Kidney capillary endothelial cell (primary cell): ENCODE measurements around the gene IGFN1.
"Not testable (repeated sequence)": the region's sequence is repeated elsewhere in the genome, so short reads cannot be mapped to it uniquely, and the experiment has no call there.

Experiments used
- DNase-seq: peaks from one replicate; pipeline ENCODE4 v3.0.0-alpha.2; 2018; ENCODE audit warnings: low spot score

IGFN1 gene

GRCh38 chr1:201190624-201191051 lies at the start of gene IGFN1:
Gene IGFN1 (plus strand): TSS chr1:201190824. CDS start chr1:201193294, 2,470 bp downstream.
- no peak for DNase-seq

- DNase-seq, result no peak
Observed at GRCh38 chr1:201140941-201141260, 49.7 kb upstream of the IGFN1 start.

GRCh38 chr1:201141418-201141817 lies 49.2 kb upstream of the IGFN1 start:
- DNase-seq, result no peak

DNA sequence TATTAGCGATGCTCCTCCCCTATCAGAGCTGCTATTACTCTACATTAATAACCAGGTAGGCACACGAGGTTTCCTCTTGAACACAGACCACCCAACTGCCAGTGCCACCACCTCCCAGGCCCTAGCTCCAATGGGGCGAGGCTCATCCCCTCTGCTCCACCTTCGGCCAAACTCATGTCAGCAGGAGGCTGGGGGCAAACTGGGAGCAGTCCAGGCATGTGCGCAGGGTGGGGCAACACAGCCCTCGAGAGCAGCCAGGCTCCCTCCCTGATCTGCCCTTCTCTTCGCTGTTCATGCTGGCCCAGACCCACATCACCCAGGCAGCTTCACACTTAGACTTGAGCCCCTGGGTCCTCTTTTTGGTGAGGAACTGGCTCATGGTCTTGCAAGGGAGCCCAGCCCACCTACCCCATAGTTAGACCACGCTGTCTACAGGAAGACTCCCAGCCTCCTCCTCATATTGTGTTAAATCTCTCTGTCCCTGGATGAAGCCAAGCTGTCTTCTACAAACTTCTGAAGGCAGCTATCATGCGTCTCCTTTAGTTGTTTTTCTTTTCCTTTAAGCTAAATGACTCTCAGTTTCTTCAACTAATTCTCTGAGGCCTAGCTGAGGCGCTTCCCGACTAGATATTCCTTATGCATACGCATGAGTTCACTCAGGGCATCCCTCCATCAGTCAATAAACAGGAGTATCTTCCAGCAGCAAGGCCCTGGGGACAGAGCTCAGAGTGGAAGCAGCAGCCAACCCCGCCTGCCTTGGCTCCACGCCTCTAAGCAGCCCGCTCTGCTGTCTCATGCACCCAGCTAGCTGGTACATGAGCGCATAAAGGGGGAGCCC lies 48.4 kb upstream of the IGFN1 start:
- no peak for DNase-seq

- no peak for DNase-seq
Observed at GRCh38 chr1:201142849-201143725, 47.5 kb upstream of the IGFN1 start.

GRCh38 chr1:201143726-201144635 lies 46.6 kb upstream of the IGFN1 start:
- DNase-seq, result no peak

DNA sequence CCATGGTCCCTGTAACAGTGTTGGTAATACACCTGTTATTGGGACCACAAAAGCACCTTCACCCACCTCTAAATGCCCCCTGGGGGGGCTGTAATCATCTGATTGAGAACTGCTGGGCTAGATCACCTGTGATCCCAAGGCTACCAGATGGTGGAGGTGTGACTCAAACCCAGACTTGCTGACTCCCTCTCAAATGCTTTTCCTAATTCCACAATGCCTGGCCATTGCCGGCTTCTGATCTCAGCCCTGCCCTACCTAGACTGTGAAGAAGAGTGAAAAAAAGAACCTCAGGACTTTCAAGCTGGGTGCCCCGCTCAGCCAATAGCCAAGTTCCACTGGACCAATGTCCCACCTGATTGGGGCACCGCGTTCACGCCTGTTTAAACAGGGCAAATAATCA lies 45.9 kb upstream of the IGFN1 start:
- no peak for DNase-seq

- no peak for DNase-seq
Observed at GRCh38 chr1:201145132-201145531, 45.5 kb upstream of the IGFN1 start.

- no peak for DNase-seq
Observed at GRCh38 chr1:201145816-201146215, 44.8 kb upstream of the IGFN1 start.

DNA sequence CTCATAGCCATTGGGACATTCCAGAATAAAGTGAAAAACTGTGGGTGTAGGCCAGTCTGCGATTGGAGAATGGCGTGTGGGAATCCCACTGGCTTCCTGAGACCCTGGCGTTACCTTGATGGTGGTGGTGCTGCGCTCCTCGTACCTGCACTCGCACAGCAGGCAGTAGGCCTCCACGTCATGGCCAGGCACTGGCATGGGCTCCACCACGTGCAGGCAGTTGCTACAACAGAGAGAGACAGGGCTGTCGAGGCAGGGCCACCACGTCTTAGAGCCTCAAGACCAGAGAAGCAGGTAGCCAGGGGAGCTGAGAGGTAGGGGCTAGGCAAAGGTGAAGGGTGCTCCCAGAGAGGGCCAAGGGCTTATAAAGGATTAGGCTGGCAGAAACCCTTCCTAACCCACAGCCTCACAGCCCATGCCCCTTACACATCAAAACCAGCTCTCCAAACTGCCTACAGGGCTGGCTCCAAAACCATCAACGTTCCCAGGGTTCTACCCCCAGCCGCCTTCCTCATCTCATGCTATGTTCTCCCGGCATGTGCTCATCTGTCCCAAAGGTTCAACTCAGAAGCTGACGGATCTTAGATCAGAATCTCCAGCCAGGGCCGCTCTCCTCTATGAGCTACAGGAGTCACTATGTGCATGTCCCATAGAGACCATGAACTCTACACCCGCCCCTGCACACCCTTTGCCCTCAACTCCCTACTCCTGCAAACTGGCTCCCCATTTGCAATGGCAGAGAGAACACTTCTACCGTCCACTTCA lies 43.8 kb upstream of the IGFN1 start:
- no peak for DNase-seq

- no peak for DNase-seq
Observed at GRCh38 chr1:201147396-201148015, 43.1 kb upstream of the IGFN1 start.

GRCh38 chr1:201149400-201149799 lies 41.2 kb upstream of the IGFN1 start:
- no peak for DNase-seq

DNA sequence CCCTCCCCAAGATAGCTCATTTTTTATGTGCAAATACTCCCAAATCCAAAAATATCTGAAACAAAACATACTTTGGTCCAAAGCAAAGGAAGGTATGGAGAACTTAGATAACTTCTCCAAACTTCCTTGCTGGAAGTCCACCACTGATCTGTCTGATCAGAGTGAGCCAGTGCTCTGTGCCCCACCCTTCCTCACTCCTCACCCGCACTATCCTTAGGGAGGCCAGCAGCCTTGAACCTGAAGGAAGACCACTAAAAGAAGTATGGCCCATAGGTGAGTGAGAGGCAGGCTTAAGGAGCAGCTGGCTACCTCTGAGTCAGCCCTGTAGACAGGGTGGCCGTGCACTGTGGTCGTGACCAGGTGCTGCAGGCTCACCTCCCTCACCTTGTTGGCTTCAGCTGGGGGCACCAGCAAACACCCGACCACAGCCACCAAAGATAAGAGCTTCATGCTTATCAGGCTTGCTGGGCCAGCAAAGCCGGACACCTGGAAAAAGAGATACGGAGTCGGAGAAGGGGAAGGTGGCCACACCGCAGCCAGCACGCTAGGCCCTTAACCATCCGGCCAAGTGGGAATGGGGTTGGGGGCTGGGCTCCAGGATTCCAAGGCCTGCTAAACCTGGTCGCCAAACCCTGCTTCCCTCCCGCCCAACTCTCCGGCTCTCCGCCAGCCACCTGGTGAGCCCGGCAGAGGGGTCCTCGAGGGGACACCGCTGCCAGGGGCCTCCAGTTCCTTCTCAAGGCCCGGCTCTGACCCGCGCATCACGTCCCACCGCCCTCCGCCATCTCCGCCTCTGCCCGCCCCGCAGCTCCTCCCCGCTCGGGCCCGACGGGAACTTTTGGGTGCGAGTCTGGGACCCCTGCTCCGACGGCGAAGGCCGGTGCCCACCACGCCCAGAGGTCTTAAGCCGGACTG lies 36.9 kb upstream of the IGFN1 start:
- DNase-seq, result peak; percentile 44

GRCh38 chr1:201154389-201155165 lies 36.0 kb upstream of the IGFN1 start, which contains the start of gene TMEM9:
Gene TMEM9 (minus strand): TSS chr1:201154474. CDS start chr1:201153923, 551 bp downstream.
- peak; percentile 91 for DNase-seq

DNA sequence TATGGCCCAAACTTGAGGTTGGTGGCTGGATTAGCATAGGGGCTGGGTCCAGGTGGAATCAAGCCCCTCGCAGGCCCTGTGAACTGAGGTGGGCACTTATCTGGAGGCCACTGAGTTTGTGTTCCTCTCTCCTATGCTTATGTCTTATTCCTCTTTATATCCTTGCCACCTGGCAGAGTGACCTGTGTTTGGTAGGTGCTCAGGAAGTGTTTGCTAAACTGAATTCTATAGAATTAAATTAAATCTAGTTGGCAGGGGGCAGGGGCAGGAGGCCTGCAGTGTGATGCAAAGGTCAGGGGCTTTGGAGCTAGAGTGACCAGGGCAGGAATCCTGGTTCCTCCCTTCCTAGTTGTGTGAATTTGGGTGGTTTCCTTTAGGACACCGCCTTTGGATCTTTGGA lies 35.3 kb upstream of the IGFN1 start:
- DNase-seq, result no peak

DNA sequence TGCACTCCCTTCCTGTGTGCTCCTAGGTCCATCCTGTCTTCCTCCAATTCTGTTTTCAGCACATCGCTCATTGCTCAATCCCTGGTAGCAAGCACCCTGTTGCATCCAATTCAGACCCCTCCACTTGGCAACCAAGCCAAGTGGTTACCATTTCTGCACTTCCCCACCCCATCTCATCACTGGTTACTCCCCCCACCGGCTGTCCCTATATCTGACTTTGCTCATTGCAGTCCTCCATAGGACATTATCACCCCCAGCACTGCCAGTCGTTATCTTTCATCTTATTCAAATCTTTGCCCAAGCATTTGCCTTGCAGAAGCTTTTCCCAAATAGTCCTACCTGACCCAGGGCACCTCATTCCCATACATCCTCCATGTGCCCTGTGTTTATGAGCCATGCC lies 34.3 kb upstream of the IGFN1 start:
- DNase-seq, result no peak

- no peak for DNase-seq
Observed at GRCh38 chr1:201156819-201157218, 33.8 kb upstream of the IGFN1 start.

DNA sequence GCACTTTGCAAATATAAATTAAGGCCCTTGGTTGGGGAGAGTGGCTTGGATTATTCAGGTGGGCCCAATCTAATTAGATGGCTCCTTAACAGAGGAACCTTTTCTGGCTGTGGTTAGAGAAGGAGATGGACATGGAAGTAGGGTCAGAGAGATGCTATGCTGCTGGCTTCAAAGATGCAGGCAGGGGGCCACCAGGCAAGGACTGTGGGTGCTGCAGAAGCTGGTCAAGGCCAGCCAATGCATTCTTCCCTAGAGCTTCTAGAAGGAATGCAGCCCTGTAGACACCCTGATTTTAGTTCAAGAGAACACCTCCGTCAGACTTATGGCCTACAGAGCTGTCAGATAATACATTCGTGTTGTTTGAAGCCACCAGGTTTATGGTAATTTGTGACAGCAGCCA lies 32.7 kb upstream of the IGFN1 start:
- DNase-seq, result no peak

DNA sequence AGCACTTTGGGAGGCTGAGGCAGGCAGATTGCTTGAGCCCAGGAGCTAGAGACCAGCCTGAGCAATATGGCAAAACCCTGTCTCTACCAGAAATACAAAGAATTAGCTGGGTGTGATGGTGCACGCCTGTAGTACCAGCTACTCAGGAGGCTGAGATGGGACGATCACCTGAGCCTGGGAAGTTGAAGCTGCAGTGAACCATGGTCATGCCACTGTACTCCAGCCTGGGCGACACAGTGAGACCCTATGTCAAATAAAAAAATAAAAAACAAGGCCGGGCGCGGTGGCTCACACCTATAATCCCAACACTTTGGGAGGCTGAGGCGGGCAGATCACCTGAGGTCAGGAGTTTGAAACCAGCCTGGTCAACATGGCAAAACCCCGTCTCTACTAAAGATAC lies 27.6 kb upstream of the IGFN1 start:
- not testable (repeated sequence) for DNase-seq
